Measurements from ENCODE around the gene PADI3. TPM values are rescaled to one million over a fixed set of nuclear protein-coding genes. Genes with fewer than 3 reads are reported as not detected.

The PADI3 gene
- total and polyA plus RNA-seq, 2 experiments from 2014 or later, result 0.37 to 0.80 TPM

DNA sequence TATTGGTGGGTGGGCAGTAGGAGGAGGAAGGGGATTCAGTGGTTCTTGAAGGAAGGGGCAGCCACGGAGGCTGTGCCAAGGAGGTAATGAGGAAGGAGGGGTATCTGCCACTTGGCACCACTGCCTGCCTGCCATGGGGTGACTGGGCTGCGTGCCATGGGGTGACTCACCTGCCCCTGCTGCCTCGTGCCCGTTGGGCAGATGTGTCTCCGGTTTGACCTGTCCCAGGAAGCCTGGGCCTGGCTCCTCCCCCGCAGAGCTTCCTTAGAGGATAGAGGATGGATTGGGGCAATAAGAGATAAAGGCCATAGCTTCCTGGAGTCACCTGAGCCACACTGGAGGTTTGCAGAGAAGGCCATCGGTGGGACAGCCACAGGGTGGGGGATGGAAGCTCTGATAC, 1.7 kb downstream of the PADI3 start:
- no peak overlapping the region for H2AFZ ChIP-seq
- ATAC-seq, result no peak

More for the DNA sequence above, 1.7 kb downstream of the PADI3 start:
- TF ChIP-seq NANOG (IDR thresholded peaks at IDR 0.05; ENCODE audit: borderline replicate concordance), result no peak
- TF ChIP-seq ZNF462 (CRISPR knock-in tag; IDR thresholded peaks at IDR 0.05), result no peak
- TF ChIP-seq ZNF331 (CRISPR knock-in tag; IDR thresholded peaks at IDR 0.05; ENCODE audit: low read depth), result no peak
- TF ChIP-seq STAT1 (IDR thresholded peaks at IDR 0.05; ENCODE audit: unreplicated experiment), result no peak
- TF ChIP-seq, protein P1, sequence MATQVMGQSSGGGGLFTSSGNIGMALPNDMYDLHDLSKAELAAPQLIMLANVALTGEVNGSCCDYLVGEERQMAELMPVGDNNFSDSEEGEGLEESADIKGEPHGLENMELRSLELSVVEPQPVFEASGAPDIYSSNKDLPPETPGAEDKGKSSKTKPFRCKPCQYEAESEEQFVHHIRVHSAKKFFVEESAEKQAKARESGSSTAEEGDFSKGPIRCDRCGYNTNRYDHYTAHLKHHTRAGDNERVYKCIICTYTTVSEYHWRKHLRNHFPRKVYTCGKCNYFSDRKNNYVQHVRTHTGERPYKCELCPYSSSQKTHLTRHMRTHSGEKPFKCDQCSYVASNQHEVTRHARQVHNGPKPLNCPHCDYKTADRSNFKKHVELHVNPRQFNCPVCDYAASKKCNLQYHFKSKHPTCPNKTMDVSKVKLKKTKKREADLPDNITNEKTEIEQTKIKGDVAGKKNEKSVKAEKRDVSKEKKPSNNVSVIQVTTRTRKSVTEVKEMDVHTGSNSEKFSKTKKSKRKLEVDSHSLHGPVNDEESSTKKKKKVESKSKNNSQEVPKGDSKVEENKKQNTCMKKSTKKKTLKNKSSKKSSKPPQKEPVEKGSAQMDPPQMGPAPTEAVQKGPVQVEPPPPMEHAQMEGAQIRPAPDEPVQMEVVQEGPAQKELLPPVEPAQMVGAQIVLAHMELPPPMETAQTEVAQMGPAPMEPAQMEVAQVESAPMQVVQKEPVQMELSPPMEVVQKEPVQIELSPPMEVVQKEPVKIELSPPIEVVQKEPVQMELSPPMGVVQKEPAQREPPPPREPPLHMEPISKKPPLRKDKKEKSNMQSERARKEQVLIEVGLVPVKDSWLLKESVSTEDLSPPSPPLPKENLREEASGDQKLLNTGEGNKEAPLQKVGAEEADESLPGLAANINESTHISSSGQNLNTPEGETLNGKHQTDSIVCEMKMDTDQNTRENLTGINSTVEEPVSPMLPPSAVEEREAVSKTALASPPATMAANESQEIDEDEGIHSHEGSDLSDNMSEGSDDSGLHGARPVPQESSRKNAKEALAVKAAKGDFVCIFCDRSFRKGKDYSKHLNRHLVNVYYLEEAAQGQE (IDR thresholded peaks at IDR 0.05; ENCODE audit: unreplicated experiment), result no peak
- TF ChIP-seq POLR2AphosphoS5 (IDR thresholded peaks at IDR 0.05; ENCODE audit: low read depth), result no peak
- no peak for TF ChIP-seq JUNB (IDR thresholded peaks at IDR 0.05; ENCODE audit: unreplicated experiment)
- TF ChIP-seq, protein P2, sequence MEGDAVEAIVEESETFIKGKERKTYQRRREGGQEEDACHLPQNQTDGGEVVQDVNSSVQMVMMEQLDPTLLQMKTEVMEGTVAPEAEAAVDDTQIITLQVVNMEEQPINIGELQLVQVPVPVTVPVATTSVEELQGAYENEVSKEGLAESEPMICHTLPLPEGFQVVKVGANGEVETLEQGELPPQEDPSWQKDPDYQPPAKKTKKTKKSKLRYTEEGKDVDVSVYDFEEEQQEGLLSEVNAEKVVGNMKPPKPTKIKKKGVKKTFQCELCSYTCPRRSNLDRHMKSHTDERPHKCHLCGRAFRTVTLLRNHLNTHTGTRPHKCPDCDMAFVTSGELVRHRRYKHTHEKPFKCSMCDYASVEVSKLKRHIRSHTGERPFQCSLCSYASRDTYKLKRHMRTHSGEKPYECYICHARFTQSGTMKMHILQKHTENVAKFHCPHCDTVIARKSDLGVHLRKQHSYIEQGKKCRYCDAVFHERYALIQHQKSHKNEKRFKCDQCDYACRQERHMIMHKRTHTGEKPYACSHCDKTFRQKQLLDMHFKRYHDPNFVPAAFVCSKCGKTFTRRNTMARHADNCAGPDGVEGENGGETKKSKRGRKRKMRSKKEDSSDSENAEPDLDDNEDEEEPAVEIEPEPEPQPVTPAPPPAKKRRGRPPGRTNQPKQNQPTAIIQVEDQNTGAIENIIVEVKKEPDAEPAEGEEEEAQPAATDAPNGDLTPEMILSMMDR (conservative IDR thresholded peaks at IDR 0.05; ENCODE audit: low read depth in 2 of 2), result no peak
- no peak for TF ChIP-seq ZNF114 (CRISPR knock-in tag; IDR thresholded peaks at IDR 0.05)
- no peak for TF ChIP-seq EZH2phosphoT487 (IDR thresholded peaks at IDR 0.05; ENCODE audit: unreplicated experiment)
- DNase-seq (ENCODE audit: low spot score), result no peak
- H3K9me3 Mint-ChIP-seq, result no peaks in the 10 kb centered on the region
- no peak overlapping the region for H3K4me3 Mint-ChIP-seq
- no peaks in the 10 kb centered on the region for H3K9me2 ChIP-seq (ENCODE audit: insufficient read depth)
- no peaks in the 10 kb centered on the region for H3K4me1 ChIP-seq (ENCODE audit: insufficient read depth)
- H3K4me1 Mint-ChIP-seq, result peaks cover 2% of the 10 kb centered on the region
- no peak overlapping the region for H3K4me2 ChIP-seq
- no peak overlapping the region for H3K4me3 ChIP-seq
- no peak overlapping the region for H3K27ac Mint-ChIP-seq
- H3F3A ChIP-seq (replicated peaks; ENCODE audit: low read depth), result no peaks in the 10 kb centered on the region
- H4K20me1 ChIP-seq (replicated peaks; ENCODE audit: insufficient read depth), result no peaks in the 10 kb centered on the region
- H3K36me3 Mint-ChIP-seq (ENCODE audit: low read depth), result no peaks in the 10 kb centered on the region
- no peaks in the 10 kb centered on the region for H3K27me3 ChIP-seq (ENCODE audit: insufficient read depth)
- peaks cover 6% of the 10 kb centered on the region for H3K27me3 Mint-ChIP-seq (ENCODE audit: insufficient read depth, low read depth, poor library complexity)
- no peaks in the 10 kb centered on the region for H3K36me3 ChIP-seq (ENCODE audit: insufficient read depth)
- H3K27ac ChIP-seq (ENCODE audit: low read depth), result no peak overlapping the region
- H3K79me2 ChIP-seq (replicated peaks; ENCODE audit: insufficient read depth), result no peaks in the 10 kb centered on the region

All from GM23338 (cell line).